HepG2 (cell line): ENCODE data around the gene USF1. TPM values are rescaled to one million over a fixed set of nuclear protein-coding genes. Genes with fewer than 3 reads are reported as not detected.

ENCODE experiments used
- KDM5A ChIP-seq: fragments of 200-600 bp; sonication (generic); IDR thresholded peaks from 2 replicates; pipeline ENCODE4 v1.7.0; 2018; ENCODE audit warnings: antibody characterized with exemption, mild to moderate bottlenecking, low read length, borderline replicate concordance
- POLR2G ChIP-seq: fragments of 200-400 bp; formaldehyde crosslinking; IDR thresholded peaks from 2 replicates; pipeline ENCODE4 v1.6.1; 2018; ENCODE audit warnings: mild to moderate bottlenecking, low read depth, low read length, moderate library complexity
- RXRB ChIP-seq: IDR thresholded peaks from 2 replicates; pipeline ENCODE4 v1.6.1; 2016; ENCODE audit warnings: borderline replicate concordance, missing genetic modification reagents, missing compliant biosample characterization
- SUZ12 ChIP-seq: fragments of 150-350 bp; IDR thresholded peaks from 2 replicates; pipeline ENCODE4 v1.6.1; 2014; ENCODE audit warnings: low read depth, low read length
- TBX3 ChIP-seq: fragments of 450-650 bp; IDR thresholded peaks from 2 replicates; pipeline ENCODE4 v1.6.1; 2017; ENCODE audit warnings: antibody characterized with exemption, mild to moderate bottlenecking, inconsistent platforms, borderline replicate concordance
- ZFY ChIP-seq: sonication (generic); formaldehyde crosslinking; IDR thresholded peaks from 2 replicates; pipeline ENCODE4 v1.4.0; 2020; ENCODE audit warnings: missing genetic modification reagents
- ZNF256 ChIP-seq: sonication (generic); formaldehyde crosslinking; conservative IDR thresholded peaks from 2 replicates; pipeline ENCODE4 v1.4.0; 2020; ENCODE audit warnings: missing genetic modification reagents
- ZNF33A ChIP-seq: sonication (generic); formaldehyde crosslinking; IDR thresholded peaks from 2 replicates; pipeline ENCODE4 v1.5.1; 2020; ENCODE audit warnings: missing genetic modification reagents, mild to moderate bottlenecking, moderate library complexity, borderline replicate concordance
- polyA plus RNA-seq, 8 experiments: library from polyadenylated mRNA; depleted of rRNA in 3 of 8; stranded (reverse) in 7 of 8; unstranded in 1 of 8; fragments of >200 nt; fragmentation: Illumina TruSeq in 4 of 8; extraction: Trizol in 4 of 8; gene quantifications; 2 replicates each; pipeline versions ENCODE4 v1.2.1 to v1.2.3, GENCODE V29; 2011 to 2016; ENCODE audit warnings: low read depth in 4 of 8, missing spikeins in 1 of 8, mixed read lengths in 1 of 8; ENCODE audit not compliant: insufficient read depth in 1 of 8
- total RNA-seq, 5 experiments: library from RNA; depleted of rRNA; stranded (reverse); fragments of >200 nt; fragmentation: Illumina TruSeq; extraction: Trizol; gene quantifications; 2 replicates each; pipeline ENCODE4 v1.2.3, GENCODE V29; 2016; ENCODE audit warnings: low read depth in 1 of 5
- TF ChIP-seq, protein P1 (sequence below): sonication (generic); formaldehyde crosslinking; IDR thresholded peaks from 2 replicates; pipeline ENCODE4 v1.4.0; 2020; ENCODE audit warnings: missing genetic modification reagents
- TF ChIP-seq, protein P2 (sequence below), 2 experiments: sonication (generic) in 1 of 2; formaldehyde crosslinking in 1 of 2; IDR thresholded peaks; 2 replicates each; pipeline versions ENCODE4 v1.4.0 to v1.6.1; 2018 to 2020; ENCODE audit warnings: missing genetic modification reagents in 2 of 2, borderline replicate concordance in 1 of 2, low read depth in 1 of 2, mild to moderate bottlenecking in 1 of 2, missing biosample characterization in 1 of 2
- TF ChIP-seq, protein P3 (sequence below): sonication (generic); formaldehyde crosslinking; IDR thresholded peaks from 2 replicates; pipeline ENCODE4 v1.4.0; 2020; ENCODE audit warnings: missing genetic modification reagents
- TF ChIP-seq, protein P4 (sequence below): sonication (generic); formaldehyde crosslinking; IDR thresholded peaks from 2 replicates; pipeline ENCODE4 v1.4.0; 2020; ENCODE audit warnings: mild to moderate bottlenecking, missing genetic modification reagents
- TF ChIP-seq, protein P5 (sequence below): sonication (generic); formaldehyde crosslinking; IDR thresholded peaks from 2 replicates; pipeline ENCODE4 v1.4.0; 2020; ENCODE audit warnings: missing genetic modification reagents, borderline replicate concordance

The USF1 gene
- total and polyA plus RNA-seq, 2 of the 13 experiments (the other 11 are each of a cell fraction or from before 2014, with no cell fraction given) = 26.9 to 39.4 TPM

DNA sequence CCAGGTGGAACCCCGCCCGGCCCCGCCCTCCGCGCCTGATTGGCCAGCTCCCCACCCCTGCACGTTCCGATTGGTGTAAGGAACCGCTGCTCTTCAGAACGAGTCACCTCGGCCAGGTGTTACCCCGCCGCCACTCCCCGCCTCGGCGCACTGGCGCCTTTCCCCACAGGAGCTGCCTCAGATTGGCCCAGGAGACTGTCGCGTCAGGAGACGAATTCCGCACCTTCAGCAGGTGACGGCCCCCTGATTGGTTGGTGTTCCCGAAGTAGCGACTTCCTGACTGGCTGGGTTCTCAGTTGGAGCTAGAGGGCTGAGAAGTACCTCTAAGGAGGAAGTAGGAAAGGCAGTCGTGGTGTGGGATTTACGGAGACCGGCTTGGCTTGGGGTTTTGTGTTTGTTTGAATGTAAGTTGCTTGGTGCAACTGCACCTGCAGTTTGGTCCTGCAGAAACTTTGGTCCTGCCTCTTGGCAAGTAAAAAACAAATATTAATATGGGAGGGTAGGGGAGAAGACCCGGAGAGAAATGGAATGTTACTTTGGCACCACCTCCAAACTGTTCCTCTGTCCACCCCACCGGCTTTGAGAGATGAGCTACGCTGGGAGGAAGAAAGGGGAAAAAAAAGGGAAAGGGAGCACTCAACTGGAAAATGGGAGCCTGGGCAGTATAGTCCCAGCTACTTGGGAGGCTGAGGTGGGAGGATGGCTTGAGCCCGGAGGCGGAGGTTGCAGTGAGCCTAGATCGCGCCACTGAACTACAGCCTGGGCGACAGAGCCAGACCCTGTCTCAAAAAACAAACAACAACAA, 24.4 kb downstream of the USF1 start (continued):
- TF ChIP-seq KDM5A (no peak; the same call in 1 of the 2 replicates), TBX3 (peak; percentile 87), ZNF256 (CRISPR knock-in tag) (peak; percentile 77; the same call in 1 of the 2 replicates), SUZ12 (no peak), POLR2G (peak; percentile 61), ZNF33A (CRISPR knock-in tag) (no peak), RXRB (CRISPR knock-in tag) (no peak; the same call in 1 of the 2 replicates), ZFY (CRISPR knock-in tag) (peak; percentile 48)
- TF ChIP-seq, protein P1, sequence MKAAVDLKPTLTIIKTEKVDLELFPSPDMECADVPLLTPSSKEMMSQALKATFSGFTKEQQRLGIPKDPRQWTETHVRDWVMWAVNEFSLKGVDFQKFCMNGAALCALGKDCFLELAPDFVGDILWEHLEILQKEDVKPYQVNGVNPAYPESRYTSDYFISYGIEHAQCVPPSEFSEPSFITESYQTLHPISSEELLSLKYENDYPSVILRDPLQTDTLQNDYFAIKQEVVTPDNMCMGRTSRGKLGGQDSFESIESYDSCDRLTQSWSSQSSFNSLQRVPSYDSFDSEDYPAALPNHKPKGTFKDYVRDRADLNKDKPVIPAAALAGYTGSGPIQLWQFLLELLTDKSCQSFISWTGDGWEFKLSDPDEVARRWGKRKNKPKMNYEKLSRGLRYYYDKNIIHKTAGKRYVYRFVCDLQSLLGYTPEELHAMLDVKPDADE = 0 out of 2 replicates have a peak, but pooled peaks have one; percentile 83
- TF ChIP-seq, protein P2, sequence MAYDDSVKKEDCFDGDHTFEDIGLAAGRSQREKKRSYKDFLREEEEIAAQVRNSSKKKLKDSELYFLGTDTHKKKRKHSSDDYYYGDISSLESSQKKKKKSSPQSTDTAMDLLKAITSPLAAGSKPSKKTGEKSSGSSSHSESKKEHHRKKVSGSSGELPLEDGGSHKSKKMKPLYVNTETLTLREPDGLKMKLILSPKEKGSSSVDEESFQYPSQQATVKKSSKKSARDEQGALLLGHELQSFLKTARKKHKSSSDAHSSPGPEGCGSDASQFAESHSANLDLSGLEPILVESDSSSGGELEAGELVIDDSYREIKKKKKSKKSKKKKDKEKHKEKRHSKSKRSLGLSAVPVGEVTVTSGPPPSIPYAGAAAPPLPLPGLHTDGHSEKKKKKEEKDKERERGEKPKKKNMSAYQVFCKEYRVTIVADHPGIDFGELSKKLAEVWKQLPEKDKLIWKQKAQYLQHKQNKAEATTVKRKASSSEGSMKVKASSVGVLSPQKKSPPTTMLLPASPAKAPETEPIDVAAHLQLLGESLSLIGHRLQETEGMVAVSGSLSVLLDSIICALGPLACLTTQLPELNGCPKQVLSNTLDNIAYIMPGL (CRISPR knock-in tag; IDR thresholded peaks at IDR 0.05; ENCODE audit: borderline replicate concordance in 1 of 2, low read depth in 1 of 2) = peak in 1 of 2 experiments; percentile 7; a peak in 1 of 4 replicates
- TF ChIP-seq, protein P3, sequence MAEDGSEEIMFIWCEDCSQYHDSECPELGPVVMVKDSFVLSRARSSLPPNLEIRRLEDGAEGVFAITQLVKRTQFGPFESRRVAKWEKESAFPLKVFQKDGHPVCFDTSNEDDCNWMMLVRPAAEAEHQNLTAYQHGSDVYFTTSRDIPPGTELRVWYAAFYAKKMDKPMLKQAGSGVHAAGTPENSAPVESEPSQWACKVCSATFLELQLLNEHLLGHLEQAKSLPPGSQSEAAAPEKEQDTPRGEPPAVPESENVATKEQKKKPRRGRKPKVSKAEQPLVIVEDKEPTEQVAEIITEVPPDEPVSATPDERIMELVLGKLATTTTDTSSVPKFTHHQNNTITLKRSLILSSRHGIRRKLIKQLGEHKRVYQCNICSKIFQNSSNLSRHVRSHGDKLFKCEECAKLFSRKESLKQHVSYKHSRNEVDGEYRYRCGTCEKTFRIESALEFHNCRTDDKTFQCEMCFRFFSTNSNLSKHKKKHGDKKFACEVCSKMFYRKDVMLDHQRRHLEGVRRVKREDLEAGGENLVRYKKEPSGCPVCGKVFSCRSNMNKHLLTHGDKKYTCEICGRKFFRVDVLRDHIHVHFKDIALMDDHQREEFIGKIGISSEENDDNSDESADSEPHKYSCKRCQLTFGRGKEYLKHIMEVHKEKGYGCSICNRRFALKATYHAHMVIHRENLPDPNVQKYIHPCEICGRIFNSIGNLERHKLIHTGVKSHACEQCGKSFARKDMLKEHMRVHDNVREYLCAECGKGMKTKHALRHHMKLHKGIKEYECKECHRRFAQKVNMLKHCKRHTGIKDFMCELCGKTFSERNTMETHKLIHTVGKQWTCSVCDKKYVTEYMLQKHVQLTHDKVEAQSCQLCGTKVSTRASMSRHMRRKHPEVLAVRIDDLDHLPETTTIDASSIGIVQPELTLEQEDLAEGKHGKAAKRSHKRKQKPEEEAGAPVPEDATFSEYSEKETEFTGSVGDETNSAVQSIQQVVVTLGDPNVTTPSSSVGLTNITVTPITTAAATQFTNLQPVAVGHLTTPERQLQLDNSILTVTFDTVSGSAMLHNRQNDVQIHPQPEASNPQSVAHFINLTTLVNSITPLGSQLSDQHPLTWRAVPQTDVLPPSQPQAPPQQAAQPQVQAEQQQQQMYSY (CRISPR knock-in tag) = peak; percentile 90
- TF ChIP-seq, protein P4, sequence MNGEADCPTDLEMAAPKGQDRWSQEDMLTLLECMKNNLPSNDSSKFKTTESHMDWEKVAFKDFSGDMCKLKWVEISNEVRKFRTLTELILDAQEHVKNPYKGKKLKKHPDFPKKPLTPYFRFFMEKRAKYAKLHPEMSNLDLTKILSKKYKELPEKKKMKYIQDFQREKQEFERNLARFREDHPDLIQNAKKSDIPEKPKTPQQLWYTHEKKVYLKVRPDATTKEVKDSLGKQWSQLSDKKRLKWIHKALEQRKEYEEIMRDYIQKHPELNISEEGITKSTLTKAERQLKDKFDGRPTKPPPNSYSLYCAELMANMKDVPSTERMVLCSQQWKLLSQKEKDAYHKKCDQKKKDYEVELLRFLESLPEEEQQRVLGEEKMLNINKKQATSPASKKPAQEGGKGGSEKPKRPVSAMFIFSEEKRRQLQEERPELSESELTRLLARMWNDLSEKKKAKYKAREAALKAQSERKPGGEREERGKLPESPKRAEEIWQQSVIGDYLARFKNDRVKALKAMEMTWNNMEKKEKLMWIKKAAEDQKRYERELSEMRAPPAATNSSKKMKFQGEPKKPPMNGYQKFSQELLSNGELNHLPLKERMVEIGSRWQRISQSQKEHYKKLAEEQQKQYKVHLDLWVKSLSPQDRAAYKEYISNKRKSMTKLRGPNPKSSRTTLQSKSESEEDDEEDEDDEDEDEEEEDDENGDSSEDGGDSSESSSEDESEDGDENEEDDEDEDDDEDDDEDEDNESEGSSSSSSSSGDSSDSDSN (CRISPR knock-in tag) = no peak
- TF ChIP-seq, protein P5, sequence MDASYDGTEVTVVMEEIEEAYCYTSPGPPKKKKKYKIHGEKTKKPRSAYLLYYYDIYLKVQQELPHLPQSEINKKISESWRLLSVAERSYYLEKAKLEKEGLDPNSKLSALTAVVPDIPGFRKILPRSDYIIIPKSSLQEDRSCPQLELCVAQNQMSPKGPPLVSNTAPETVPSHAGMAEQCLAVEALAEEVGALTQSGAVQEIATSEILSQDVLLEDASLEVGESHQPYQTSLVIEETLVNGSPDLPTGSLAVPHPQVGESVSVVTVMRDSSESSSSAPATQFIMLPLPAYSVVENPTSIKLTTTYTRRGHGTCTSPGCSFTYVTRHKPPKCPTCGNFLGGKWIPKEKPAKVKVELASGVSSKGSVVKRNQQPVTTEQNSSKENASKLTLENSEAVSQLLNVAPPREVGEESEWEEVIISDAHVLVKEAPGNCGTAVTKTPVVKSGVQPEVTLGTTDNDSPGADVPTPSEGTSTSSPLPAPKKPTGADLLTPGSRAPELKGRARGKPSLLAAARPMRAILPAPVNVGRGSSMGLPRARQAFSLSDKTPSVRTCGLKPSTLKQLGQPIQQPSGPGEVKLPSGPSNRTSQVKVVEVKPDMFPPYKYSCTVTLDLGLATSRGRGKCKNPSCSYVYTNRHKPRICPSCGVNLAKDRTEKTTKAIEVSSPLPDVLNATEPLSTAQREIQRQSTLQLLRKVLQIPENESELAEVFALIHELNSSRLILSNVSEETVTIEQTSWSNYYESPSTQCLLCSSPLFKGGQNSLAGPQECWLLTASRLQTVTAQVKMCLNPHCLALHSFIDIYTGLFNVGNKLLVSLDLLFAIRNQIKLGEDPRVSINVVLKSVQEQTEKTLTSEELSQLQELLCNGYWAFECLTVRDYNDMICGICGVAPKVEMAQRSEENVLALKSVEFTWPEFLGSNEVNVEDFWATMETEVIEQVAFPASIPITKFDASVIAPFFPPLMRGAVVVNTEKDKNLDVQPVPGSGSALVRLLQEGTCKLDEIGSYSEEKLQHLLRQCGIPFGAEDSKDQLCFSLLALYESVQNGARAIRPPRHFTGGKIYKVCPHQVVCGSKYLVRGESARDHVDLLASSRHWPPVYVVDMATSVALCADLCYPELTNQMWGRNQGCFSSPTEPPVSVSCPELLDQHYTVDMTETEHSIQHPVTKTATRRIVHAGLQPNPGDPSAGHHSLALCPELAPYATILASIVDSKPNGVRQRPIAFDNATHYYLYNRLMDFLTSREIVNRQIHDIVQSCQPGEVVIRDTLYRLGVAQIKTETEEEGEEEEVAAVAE (CRISPR knock-in tag) = peak; percentile 99
